ENCODE measurements around the gene SERPIND1. TPM values are rescaled to one million over a fixed set of nuclear protein-coding genes. Genes with fewer than 3 reads are reported as not detected.

The SERPIND1 gene
- total and polyA plus RNA-seq, 2 experiments from 2014 or later = 50.9 to 56.8 TPM

DNA sequence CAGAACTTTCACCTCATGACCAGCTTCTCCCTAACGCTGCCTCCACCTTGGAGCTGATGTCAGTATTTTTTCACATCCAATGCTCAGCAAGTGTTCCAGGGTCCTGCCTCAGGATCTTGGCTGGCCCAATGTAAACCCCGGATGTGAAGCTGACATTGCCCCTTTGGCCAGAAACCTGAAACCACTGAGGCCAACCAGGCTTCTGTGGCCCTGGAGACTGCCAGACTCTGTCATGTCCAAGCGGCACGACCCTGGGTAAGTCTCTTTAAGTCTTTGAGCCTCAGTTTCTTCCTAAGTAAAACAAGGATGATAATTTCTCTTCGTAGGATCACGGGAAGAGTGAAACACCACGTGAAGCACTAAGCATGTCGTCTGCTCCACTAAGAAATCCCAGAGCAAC, 22.8 kb downstream of the SERPIND1 start:
- Histone ChIP-seq H3K9me2 (replicated peaks; ENCODE audit: insufficient read depth) (no peaks in the 10 kb centered on the region), H4K20me1 (ENCODE audit: insufficient read depth, poor library complexity, severe bottlenecking) (no peaks in the 10 kb centered on the region), H3K27ac (no peak overlapping the region), H3K4me2 (no peak overlapping the region), H3K9me3 (ENCODE audit: low read depth) (no peaks in the 10 kb centered on the region), H3K36me3 (replicated peaks; ENCODE audit: insufficient read depth, low read depth) (no peaks in the 10 kb centered on the region), H2AFZ (no peak overlapping the region), H3K4me3 (no peak overlapping the region), H3K79me2 (no peaks in the 10 kb centered on the region), H3K4me1 (ENCODE audit: insufficient read depth) (no peaks in the 10 kb centered on the region), H3K27me3 (no peaks in the 10 kb centered on the region)
- no peak for DNase-seq (ENCODE audit: low spot score)
- TF ChIP-seq EZH2phosphoT487 (IDR thresholded peaks at IDR 0.05; ENCODE audit: low read depth, severe bottlenecking, unreplicated experiment) (no peak), EZH2 (IDR thresholded peaks at IDR 0.05; ENCODE audit: borderline replicate concordance) (no peak), CTCF (IDR thresholded peaks at IDR 0.05; ENCODE audit: poor library complexity) (no peak)
- 96% methylated on average over 8 of the region's 8 CpGs for WGBS (ENCODE audit: low lambda C conversion rate, missing lambda C conversion rate)

GRCh38 chr22:20798218-20798617, 24.3 kb downstream of the SERPIND1 start:
- no peak overlapping the region for H3K27ac ChIP-seq
- H3K4me3 ChIP-seq = no peak overlapping the region
- WGBS (ENCODE audit: low lambda C conversion rate, missing lambda C conversion rate) = 96% methylated on average over 5 of the region's 5 CpGs
- H4K20me1 ChIP-seq (ENCODE audit: insufficient read depth, poor library complexity, severe bottlenecking) = no peaks in the 10 kb centered on the region
- no peaks in the 10 kb centered on the region for H3K27me3 ChIP-seq
- H3K79me2 ChIP-seq = no peaks in the 10 kb centered on the region
- TF ChIP-seq CTCF (IDR thresholded peaks at IDR 0.05; ENCODE audit: poor library complexity) = no peak
- TF ChIP-seq EZH2 (IDR thresholded peaks at IDR 0.05; ENCODE audit: borderline replicate concordance) = no peak
- no peak for TF ChIP-seq EZH2phosphoT487 (IDR thresholded peaks at IDR 0.05; ENCODE audit: low read depth, severe bottlenecking, unreplicated experiment)
- H3K9me2 ChIP-seq (replicated peaks; ENCODE audit: insufficient read depth) = no peaks in the 10 kb centered on the region
- no peak overlapping the region for H2AFZ ChIP-seq
- H3K4me2 ChIP-seq = no peak overlapping the region
- no peaks in the 10 kb centered on the region for H3K9me3 ChIP-seq (ENCODE audit: low read depth)
- no peaks in the 10 kb centered on the region for H3K4me1 ChIP-seq (ENCODE audit: insufficient read depth)
- H3K36me3 ChIP-seq (replicated peaks; ENCODE audit: insufficient read depth, low read depth) = no peaks in the 10 kb centered on the region
- DNase-seq (ENCODE audit: low spot score) = no peak

DNA sequence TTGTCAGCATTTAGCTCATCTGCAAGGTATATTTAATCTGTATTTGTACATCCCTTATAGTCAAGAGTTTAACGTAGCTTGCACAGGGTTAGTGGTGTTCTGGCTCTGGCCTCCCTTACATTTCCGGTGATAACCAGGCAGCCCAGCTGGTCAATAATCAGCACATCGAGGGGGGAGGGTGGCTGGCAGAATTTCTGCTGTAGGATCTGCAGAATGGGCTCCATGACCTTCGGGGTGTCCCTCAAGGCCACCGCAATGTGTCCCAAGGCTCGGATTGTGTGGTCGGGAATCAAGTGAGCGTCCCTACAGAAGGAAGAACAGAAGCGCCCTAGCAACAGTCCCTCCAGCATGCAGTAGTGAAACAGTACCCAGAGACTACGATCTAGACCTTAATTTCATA, 25.1 kb downstream of the SERPIND1 start:
- H3K9me3 ChIP-seq (ENCODE audit: low read depth) = no peaks in the 10 kb centered on the region

More for the DNA sequence above, 25.1 kb downstream of the SERPIND1 start:
- Histone ChIP-seq H3K27me3 (no peaks in the 10 kb centered on the region), H2AFZ (no peak overlapping the region), H3K27ac (no peak overlapping the region), H3K36me3 (replicated peaks; ENCODE audit: insufficient read depth, low read depth) (no peaks in the 10 kb centered on the region), H3K9me2 (replicated peaks; ENCODE audit: insufficient read depth) (no peaks in the 10 kb centered on the region), H3K79me2 (no peaks in the 10 kb centered on the region), H3K4me2 (no peak overlapping the region), H3K4me3 (no peak overlapping the region), H4K20me1 (ENCODE audit: insufficient read depth, poor library complexity, severe bottlenecking) (no peaks in the 10 kb centered on the region), H3K4me1 (ENCODE audit: insufficient read depth) (no peaks in the 10 kb centered on the region)
- 94% methylated on average over 10 of the region's 10 CpGs for WGBS (ENCODE audit: low lambda C conversion rate, missing lambda C conversion rate)
- no peak for DNase-seq (ENCODE audit: low spot score)
- TF ChIP-seq EZH2phosphoT487 (IDR thresholded peaks at IDR 0.05; ENCODE audit: low read depth, severe bottlenecking, unreplicated experiment) (no peak), EZH2 (IDR thresholded peaks at IDR 0.05; ENCODE audit: borderline replicate concordance) (no peak), CTCF (IDR thresholded peaks at IDR 0.05; ENCODE audit: poor library complexity) (no peak)
